Natural killer cell (primary cell): ENCODE results near the gene TMEM181. TPM values are rescaled to one million over a fixed set of nuclear protein-coding genes. Genes with fewer than 3 reads are reported as not detected.
A peak's percentile ranks its signal among the peaks of the same experiment; 100 is the strongest.
"Not testable (repeated sequence)": the region's sequence is repeated elsewhere in the genome, so short reads cannot be mapped to it uniquely, and the experiment has no call there.

Source experiments
- ATAC-seq, 3 donors: fragments of 150-1000 bp in 2 of 3; fragments of 200-7000 bp in 1 of 3; cut with Tn5 transposase; 1 replicate in 1 of 3; 2 replicates in 2 of 3; pipeline ENCODE4 v1.10.0; 2021; ENCODE audit warnings: mild to moderate bottlenecking in 2 of 3, moderate library complexity in 2 of 3
- DNase-seq, 2 donors: peaks; one replicate each; pipeline versions ENCODE4 v3.0.0 to v3.0.0-alpha.2; 2013 to 2021; ENCODE audit warnings: mixed read lengths in 1 of 2
- H3K27ac ChIP-seq: one replicate; pipeline ENCODE4 v1.5.1; 2013; ENCODE audit warnings: mild to moderate bottlenecking, low read length
- H3K27me3 ChIP-seq: one replicate; pipeline ENCODE4 v1.6.1; 2013; ENCODE audit warnings: low read length; ENCODE audit not compliant: control insufficient read depth, insufficient read depth
- H3K36me3 ChIP-seq: one replicate; pipeline ENCODE4 v1.6.1; 2013; ENCODE audit warnings: low read length; ENCODE audit not compliant: control insufficient read depth, insufficient read depth
- H3K4me1 ChIP-seq: one replicate; pipeline ENCODE4 v1.6.1; 2013; ENCODE audit warnings: low read length; ENCODE audit not compliant: control insufficient read depth, insufficient read depth
- H3K4me3 ChIP-seq: one replicate; pipeline ENCODE4 v1.5.1; 2013; ENCODE audit warnings: low read length
- H3K9me3 ChIP-seq: one replicate; pipeline ENCODE4 v1.6.1; 2013; ENCODE audit warnings: low read length; ENCODE audit not compliant: control insufficient read depth, insufficient read depth
- H3K27ac Mint-ChIP-seq, 2 donors: one replicate each; pipeline ENCODE4 v1.8.0; 2022; ENCODE audit warnings: mild to moderate bottlenecking in 2 of 2, mixed read lengths in 2 of 2, moderate library complexity in 1 of 2
- H3K27me3 Mint-ChIP-seq, 2 donors: one replicate each; pipeline ENCODE4 v1.8.0; 2022; ENCODE audit warnings: low read depth in 2 of 2, mixed read lengths in 2 of 2
- H3K36me3 Mint-ChIP-seq: one replicate; pipeline ENCODE4 v1.8.0; 2022; ENCODE audit warnings: mixed read lengths
- H3K4me1 Mint-ChIP-seq, 2 donors: one replicate each; pipeline ENCODE4 v1.8.0; 2022; ENCODE audit warnings: mixed read lengths in 2 of 2
- H3K4me3 Mint-ChIP-seq: one replicate; pipeline ENCODE4 v1.8.0; 2022; ENCODE audit warnings: mild to moderate bottlenecking, moderate library complexity, mixed read lengths
- H3K9me3 Mint-ChIP-seq, 2 donors: one replicate each; pipeline ENCODE4 v1.8.0; 2022; ENCODE audit warnings: mixed read lengths in 2 of 2
- WGBS: methylation state at CpG from one replicate; pipeline ENCODE4 v1.1.7; 2013; ENCODE audit warnings: missing lambda C conversion rate; ENCODE audit not compliant: insufficient coverage; 5-methylcytosine and 5-hydroxymethylcytosine counted together
- intact Hi-C: fragments of 100-400 bp; cut with micrococcal nuclease; formaldehyde crosslinking; loops from one replicate; pipeline ENCODE4 v1.14.2; 2022
- total RNA-seq, 4 donors: library from RNA; stranded (reverse); fragments of 120-200 nt in 1 of 4; gene quantifications; one replicate each; pipeline versions ENCODE4 v1.2.3 to v1.2.4, GENCODE V29; 2013 to 2022
- TF ChIP-seq, protein P1 (sequence below): fragments of 200-600 bp; IDR thresholded peaks from one replicate; pipeline ENCODE4 v1.8.0; 2022; ENCODE audit warnings: antibody characterized with exemption

TMEM181 gene
- total RNA-seq, 3 donors from 2014 or later (not counting 1 experiment from before 2014, with no cell fraction given) = 44.8 to 60.9 (median 45.0) TPM

GRCh38 chr6:158611541-158612370 lies 51.9 kb downstream of the TMEM181 start:
- H3K27me3 Mint-ChIP-seq = no peaks in the 10 kb centered on the region
- no peaks in the 10 kb centered on the region for H3K27me3 ChIP-seq
- H3K36me3 ChIP-seq = peaks cover 67% of the 10 kb centered on the region
- H3K27ac Mint-ChIP-seq = peak overlapping the region; percentile 63 to 67
- peaks cover 14% of the 10 kb centered on the region for H3K36me3 Mint-ChIP-seq
- no peaks in the 10 kb centered on the region for H3K9me3 ChIP-seq
- ATAC-seq = no peak
- TF ChIP-seq, protein P1, sequence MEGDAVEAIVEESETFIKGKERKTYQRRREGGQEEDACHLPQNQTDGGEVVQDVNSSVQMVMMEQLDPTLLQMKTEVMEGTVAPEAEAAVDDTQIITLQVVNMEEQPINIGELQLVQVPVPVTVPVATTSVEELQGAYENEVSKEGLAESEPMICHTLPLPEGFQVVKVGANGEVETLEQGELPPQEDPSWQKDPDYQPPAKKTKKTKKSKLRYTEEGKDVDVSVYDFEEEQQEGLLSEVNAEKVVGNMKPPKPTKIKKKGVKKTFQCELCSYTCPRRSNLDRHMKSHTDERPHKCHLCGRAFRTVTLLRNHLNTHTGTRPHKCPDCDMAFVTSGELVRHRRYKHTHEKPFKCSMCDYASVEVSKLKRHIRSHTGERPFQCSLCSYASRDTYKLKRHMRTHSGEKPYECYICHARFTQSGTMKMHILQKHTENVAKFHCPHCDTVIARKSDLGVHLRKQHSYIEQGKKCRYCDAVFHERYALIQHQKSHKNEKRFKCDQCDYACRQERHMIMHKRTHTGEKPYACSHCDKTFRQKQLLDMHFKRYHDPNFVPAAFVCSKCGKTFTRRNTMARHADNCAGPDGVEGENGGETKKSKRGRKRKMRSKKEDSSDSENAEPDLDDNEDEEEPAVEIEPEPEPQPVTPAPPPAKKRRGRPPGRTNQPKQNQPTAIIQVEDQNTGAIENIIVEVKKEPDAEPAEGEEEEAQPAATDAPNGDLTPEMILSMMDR = no peak
- H3K4me3 ChIP-seq = no peak overlapping the region
- no peak overlapping the region for H3K4me3 Mint-ChIP-seq
- no peak for DNase-seq
- H3K4me1 ChIP-seq = no peaks in the 10 kb centered on the region
- no peaks in the 10 kb centered on the region for H3K9me3 Mint-ChIP-seq
- no peak overlapping the region for H3K27ac ChIP-seq
- WGBS = 95% methylated on average over 13 of the region's 14 CpGs
- intact Hi-C loops = no loop called here
- peaks cover 5 to 26% of the 10 kb centered on the region in 2 donors for H3K4me1 Mint-ChIP-seq

DNA sequence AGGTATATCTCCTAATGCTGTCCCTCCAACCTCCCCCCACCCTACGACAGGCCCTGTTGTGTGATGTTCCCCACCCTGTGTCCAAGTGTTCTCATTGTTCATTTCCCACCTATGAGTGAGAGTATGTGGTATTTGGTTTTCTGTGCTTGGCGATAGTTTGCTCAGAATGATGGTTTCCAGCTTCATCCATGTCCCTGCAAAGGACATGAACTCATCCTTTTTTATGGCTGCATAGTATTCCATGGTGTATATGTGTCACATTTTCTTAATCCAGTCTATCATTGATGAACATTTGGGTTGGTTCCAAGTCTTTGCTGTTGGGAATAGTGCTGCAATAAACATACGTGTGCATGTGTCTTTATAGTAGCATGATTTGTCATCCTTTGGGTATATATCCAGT lies 54.7 kb downstream of the TMEM181 start:
- ATAC-seq, H3K4me3 Mint-ChIP-seq, H3K9me3 ChIP-seq, H3K27me3 ChIP-seq, H3K4me3 ChIP-seq, DNase-seq, intact Hi-C loops, H3K9me3 Mint-ChIP-seq, H3K27me3 Mint-ChIP-seq, H3K27ac ChIP-seq, H3K4me1 ChIP-seq: not testable (repeated sequence)
- Mint-ChIP-seq H3K27ac (peak overlapping the region; percentile 62 to 68), H3K36me3 (peaks cover 14% of the 10 kb centered on the region), H3K4me1 (peaks cover 30 to 44% of the 10 kb centered on the region in 2 donors)
- peaks cover 43% of the 10 kb centered on the region for H3K36me3 ChIP-seq
- 100% methylated on average over 3 of the region's 3 CpGs for WGBS

DNA sequence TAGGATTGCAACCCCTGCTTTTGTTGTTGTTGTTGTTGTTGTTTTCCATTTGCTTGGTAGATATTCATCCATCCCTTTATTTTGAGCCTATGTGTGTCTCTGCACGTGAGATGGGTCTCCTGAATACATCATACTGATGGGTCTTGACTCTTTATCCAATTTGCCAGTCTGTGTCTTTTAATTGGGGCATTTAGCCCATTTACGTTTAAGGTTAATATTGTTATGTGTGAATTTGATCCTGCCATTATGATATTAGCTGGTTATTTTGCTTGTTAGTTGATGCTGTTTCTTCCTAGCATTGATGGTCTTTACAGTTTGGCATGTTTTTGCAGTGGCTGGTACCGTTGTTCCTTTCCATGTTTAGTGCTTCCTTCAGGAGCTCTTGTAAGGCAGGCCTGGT lies 58.4 kb downstream of the TMEM181 start:
- H3K27me3 ChIP-seq, ATAC-seq, H3K27me3 Mint-ChIP-seq, intact Hi-C loops, H3K4me1 ChIP-seq, H3K9me3 Mint-ChIP-seq, H3K9me3 ChIP-seq, H3K27ac ChIP-seq, H3K4me3 Mint-ChIP-seq, H3K4me3 ChIP-seq, DNase-seq: not testable (repeated sequence)
- H3K36me3 ChIP-seq = peaks cover 43% of the 10 kb centered on the region
- peak overlapping the region; percentile 67 to 68 for H3K27ac Mint-ChIP-seq
- H3K36me3 Mint-ChIP-seq = peaks cover 14% of the 10 kb centered on the region
- WGBS = 95% methylated on average over 2 of the region's 3 CpGs
- H3K4me1 Mint-ChIP-seq = peaks cover 30 to 41% of the 10 kb centered on the region in 2 donors

DNA sequence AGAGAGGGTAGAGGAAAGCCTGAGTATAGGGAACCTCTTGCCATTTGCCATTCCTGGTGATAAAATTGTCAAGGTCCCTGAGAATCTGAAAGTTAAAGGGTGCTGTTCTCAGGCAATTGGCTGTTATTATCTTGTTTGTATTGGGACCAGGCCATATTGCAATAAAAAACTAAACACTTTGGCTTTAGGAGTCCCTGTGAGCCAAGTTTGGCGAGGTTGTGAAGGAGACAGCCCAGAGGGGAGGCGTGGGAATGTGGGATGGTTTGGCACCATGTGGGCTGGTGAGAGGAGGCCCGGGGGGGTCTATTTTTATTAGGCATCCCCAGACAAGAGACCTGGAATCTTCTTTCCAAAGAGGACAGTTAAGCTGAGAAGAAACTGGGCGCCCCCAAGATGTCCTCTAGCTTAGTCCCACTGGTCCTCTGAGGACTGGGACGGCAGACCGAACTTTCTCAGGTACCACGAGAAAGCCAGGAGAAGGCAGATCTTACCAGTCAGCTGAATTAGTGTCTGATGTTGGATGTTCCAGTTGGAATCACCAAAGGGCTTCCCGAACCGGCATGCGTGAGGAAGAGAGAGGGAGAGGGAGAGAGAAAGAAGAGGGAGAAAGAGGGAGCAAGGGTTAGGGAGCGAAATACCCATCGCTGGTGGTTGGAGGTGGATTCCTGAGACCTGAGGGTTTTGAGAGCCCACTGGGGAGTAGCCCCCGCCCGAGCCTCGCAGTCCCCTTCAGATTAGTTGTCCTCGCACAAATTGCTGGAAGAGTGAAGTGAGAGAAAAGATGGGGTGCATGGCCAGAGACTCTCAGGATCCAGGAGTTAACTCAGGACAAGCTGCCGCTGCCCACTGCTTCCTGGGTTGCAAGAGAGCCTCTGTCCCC lies 60.3 kb downstream of the TMEM181 start:
- H3K4me3 Mint-ChIP-seq = no peak overlapping the region

More for the DNA sequence above, 60.3 kb downstream of the TMEM181 start:
- no peaks in the 10 kb centered on the region for H3K9me3 Mint-ChIP-seq
- peak overlapping the region; percentile 23 to 68 for H3K27ac Mint-ChIP-seq
- Histone ChIP-seq H3K27me3 (no peaks in the 10 kb centered on the region), H3K4me3 (no peak overlapping the region), H3K27ac (no peak overlapping the region), H3K36me3 (peaks cover 46% of the 10 kb centered on the region), H3K4me1 (no peaks in the 10 kb centered on the region), H3K9me3 (no peaks in the 10 kb centered on the region)
- H3K36me3 Mint-ChIP-seq = peaks cover 9% of the 10 kb centered on the region
- peaks cover 30 to 36% of the 10 kb centered on the region in 2 donors for H3K4me1 Mint-ChIP-seq
- TF ChIP-seq, protein P1 = no peak
- DNase-seq (no peak), ATAC-seq (no peak)
- no peaks in the 10 kb centered on the region for H3K27me3 Mint-ChIP-seq
- intact Hi-C loops = no loop called here
- 97% methylated on average over 17 of the region's 17 CpGs for WGBS
